Measurements from ENCODE around the gene NCL.
"Not testable (repeated sequence)": the region's sequence is repeated elsewhere in the genome, so short reads cannot be mapped to it uniquely, and the experiment has no call there.

The NCL gene

DNA sequence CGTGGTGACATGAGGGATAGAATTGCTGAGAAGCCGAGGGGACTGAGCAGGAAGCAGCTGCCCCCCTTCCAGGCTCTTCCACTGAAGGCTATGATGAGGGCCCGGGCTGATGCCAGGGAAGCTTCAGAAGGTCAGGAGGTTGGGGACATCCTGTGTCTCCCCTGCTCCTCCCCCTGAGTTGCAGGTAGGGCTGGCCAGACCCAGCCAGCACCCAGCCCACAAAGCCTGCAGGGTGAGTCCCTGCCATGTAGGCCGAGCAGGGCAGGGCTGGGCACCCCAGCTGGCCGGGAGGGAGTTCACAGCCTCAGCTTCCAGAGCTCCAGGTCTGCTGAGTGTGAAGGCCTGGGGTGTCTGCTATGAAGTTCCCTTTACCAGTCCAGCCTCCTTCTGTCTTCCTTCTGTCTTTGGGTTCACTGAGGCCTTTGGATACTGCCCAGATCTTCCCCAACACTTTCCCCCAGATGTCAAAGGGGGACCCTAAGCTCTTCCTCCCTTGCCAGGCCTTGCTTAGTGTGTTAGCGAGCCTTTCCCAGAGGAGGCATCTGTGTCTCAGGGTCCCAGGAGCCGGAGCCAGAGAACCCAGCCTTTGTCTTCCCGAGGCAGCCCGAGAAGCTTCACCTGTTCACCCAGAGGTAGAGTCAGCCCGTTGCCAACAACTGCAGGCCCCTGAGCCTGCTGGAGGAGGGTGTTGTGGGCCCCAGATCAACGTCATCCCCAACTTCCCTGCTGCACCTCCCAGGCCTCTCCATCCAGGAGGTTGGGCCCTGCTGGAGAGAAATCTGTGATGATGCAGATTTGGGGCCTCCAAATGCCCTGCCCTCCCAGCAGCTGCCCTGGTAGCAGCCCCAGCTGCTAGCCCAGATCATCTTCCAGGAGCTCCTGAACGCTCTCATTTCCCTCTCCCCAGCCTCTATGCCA, 3.6 kb upstream of the NCL start:
- DNase-seq: no peak

GRCh38 chr2:231467016-231467545, 2.8 kb upstream of the NCL start:
- DNase-seq: no peak

DNA sequence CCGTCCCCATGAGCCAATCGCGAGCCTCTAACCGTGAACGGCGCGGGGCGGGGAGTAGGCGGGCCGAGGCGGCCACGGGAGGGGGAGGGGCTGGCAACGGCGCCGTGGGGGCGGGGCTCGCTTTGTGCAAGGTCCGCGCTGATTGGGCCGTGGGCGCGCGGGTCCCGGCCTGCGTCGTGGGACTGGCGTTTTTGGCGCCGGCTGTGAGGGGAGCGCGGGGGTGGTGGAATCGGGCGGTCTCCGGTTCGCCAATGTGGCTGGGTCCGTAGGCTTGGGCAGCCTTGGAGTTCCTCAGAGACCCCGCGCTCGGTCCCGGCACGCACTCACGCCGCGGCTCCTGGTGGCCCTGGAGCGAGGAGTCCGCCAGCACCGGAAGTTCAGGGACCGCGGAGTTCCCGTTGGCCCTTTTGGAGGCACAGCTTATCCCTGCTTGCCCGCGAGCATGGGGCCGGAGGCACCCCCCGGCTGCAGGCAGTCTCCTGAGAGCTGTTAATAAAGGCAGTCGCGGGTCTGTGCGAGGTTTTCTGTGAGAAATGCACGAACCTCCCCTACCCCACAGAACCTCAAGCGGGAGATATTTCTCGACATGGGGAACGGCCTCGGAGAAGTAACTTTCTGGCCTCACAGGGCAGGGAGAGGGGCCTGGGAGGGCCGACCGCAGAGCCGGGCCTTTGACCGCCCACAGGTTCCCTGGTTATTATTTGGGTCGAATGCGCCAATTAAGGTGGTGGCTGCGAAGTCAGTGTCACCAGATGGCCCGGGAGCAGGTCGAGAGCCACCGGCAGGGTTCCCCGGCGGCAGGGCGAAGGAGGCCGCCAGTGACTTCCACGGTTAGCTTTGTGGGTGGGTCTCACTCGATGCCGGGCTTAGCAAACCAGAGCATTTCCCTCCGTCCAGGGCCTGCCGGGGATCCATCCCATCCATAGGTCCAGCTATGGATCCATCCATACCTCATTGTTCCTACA, 574 bp upstream of the NCL start:
- DNase-seq: no peak

DNA sequence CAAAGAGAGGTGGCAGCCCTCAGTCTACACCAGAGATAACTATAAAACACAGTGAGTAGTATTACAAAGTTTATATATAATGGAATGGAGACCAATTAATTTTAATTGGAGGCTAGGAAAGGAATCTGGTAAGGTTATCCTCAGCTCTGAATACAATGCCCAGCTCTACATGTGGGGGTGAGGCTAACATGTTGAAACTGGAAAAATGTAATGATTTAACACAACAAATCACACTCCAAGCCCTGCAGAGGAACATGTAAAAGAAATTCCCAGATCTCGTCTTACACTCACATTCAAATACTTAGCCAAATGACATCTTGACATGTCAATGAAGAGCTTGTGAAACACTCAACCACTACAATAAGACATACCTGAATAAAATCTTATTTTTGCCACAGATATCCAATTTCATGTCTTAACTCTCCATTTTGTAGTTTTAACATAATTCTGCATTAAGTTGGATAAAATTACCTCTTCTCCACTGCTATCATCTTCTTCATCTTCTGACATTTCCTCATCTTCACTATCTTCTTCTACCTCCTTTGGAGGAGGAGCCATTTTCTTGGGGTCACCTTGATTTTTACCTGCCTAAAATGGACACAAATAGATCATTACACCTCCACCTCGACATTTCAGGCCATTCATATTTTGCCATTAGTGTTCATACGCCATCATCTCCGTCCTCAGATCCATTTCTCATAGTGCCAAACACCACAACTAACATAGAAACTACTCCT, 1.4 kb downstream of the NCL start:
- no peak for DNase-seq

GRCh38 chr2:231461516-231461971, 2.7 kb downstream of the NCL start:
- DNase-seq: no peak

DNA sequence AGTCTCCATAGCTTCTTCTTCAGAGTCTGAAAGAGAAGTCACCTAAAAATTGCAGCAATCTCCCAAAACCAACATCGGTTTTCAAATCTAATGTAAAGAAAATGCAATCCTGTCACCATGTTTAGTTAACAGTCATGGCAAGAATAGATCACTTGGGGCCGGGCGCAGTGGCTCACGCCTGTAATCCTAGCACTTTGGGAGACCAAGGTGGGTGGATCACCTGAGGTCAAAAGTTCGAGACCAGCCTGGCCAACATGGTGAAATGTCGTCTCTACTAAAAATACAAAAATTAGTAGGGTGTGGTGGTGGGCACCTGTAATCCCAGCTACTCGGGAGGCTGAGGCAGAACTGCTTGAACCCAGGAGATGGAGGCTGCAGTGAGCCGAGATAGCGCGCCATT, 3.4 kb downstream of the NCL start:
- not testable (repeated sequence) for DNase-seq

DNA sequence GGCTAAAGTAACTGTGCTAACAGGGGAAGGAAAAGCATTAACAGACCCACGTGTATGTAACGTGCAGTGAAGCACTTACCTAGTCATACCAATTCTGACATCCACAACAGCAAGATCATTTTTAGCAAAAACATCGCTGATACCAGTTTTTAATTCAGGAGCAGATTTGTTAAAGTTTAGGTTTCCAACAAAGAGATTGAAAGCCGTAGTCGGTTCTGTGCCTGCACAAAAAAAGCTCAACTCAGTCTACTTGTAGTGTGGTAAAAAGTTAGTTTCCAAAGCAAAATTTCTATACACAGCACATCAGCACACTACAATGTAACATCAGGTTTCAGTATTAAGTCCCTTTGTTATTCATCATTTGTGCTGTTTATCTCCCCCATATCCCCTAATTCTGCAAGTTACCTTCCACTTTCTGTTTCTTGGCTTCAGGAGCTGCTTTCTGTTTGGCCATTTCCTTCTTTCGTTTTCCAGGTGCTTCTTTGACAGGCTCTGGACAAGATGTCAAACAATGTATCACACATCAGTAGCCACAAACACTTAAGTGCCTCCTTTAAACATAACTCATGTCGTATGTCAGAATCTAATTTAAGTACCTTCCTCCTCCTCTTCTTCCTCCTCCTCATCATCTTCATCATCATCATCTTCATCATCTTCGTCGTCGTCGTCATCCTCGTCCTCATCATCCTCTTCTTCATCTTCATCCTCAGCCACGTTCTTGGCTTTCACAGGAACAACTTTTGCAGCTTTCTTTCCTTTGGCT, 4.0 kb downstream of the NCL start:
- DNase-seq: no peak

GRCh38 chr2:231458368-231458767, 5.9 kb downstream of the NCL start:
- no peak for DNase-seq

GRCh38 chr2:231457101-231457500, 7.2 kb downstream of the NCL start:
- DNase-seq: no peak

GRCh38 chr2:231456295-231457004, 7.8 kb downstream of the NCL start:
- DNase-seq: no peak

- DNase-seq: no peak
These were observed 8.4 kb downstream of the NCL start for GRCh38 chr2:231455890-231456289.

DNA sequence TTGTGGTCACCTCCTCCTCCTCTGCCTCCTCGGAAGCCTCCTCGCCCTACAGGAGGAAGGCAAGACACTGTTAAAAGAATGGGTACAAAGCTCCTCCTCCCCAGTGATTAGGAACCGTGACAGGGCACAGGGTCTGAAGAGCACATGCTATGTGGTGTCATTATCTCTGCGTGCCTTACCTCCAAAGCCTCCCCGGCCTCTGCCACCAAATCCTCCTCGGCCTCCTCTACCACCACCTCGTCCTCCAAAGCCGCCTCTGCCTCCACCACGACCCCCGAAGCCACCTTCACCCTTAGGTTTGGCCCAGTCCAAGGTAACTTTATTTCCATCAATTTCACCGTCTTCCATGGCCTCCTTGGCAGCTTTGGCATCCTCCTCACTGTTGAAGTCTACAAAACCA, 9.1 kb downstream of the NCL start:
- DNase-seq: no peak

- DNase-seq: no peak
These were observed 9.9 kb downstream of the NCL start for GRCh38 chr2:231454361-231454791.

DNA sequence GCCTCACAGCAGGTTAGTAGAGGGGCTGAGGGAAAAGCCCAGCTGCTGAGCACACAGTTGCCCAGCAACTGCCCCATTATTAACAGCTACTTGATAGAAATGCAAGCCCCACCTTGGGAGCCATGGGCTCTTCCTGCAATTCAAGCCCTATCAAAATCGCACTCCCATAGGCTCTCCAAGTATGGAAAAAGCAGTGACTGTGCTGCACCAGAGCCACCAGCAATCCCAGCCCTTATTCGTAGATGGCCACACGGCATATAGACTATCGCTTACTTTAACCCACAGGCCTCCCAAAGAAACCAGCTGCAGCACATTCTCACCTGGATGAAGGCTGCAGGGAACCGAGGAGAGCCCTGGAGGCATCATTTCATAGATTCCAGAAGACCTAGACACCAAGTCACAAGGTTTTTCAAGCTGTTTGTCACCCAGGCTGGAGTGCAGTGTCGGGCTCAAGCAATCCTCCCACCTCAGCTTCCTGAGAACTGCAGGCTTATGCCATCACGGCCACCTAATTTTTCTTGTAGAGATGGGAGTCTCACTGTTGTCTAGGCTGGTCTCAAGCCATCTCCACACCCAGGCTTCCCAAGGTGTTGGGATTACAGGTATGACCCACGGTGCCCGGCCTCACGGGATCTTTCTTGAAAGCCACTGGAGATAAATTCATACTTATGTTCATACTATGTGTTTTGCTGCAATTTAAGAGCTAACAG, 11.3 kb downstream of the NCL start:
- no peak for DNase-seq

DNA sequence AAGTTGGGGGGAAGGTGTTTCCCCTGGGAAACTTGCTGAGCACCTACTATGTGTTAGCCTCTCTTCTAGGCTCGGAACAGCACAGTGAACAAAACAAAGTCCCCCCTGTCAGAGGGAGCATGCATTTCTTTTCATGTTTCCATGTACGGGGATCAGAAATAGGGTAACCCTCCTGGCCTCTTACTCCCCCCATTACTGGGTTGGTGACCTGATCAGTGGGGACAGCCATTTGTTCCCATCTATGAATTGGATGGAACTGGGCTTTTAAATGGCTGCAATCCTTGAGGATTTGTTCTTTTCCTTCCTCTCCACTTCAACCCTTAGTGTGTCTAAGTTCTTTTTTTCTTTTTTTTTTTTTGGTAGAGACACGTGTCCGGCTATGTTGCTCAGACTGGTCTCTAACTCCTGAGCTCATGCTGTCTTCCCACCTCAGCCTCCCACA, 13.7 kb downstream of the NCL start:
- DNase-seq: no peak

- no peak for DNase-seq
These were observed 14.7 kb downstream of the NCL start for GRCh38 chr2:231449503-231450054.

- DNase-seq: no peak
These were observed 27.3 kb downstream of the NCL start for GRCh38 chr2:231436957-231437356.

DNA sequence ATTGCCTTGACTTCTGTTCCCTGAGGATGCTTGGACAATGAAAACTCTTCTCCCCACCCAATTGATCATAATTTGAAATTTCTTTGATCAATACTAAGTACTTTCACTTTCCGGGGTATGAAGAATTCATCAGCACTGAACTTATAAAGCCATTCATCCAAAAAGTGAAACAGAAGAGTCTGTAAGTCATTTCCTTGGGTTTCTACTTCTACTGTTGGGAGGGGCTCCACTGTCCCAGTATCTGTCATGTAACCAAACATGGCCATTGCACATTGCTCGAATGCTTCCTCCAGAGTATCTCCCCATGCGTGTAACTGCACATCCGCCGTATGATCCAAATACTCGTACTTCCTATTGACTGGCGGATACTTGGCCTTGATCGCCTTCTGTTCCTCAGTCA, 30.3 kb downstream of the NCL start:
- DNase-seq: no peak

- no peak for DNase-seq
These were observed 32.7 kb downstream of the NCL start for GRCh38 chr2:231431606-231432005.

DNA sequence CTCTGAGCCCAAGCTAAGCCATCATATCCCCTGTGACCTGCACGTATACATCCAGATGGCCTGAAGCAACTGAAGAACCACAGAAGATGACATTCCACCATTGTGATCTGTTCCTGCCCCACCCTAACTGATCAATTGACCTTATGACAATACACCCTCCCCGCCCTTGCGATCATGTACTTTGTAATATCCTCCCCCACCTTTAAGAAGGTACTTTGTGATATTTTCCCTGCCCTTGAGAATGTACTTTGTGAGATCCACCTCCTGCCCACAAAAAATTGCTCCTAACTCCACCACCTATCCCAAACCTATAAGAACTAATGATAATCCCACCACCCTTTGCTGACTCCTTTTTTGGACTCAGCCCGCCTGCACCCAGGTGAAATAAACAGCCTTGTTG, 33.8 kb downstream of the NCL start:
- DNase-seq: not testable (repeated sequence)
